OCI-LY1 (cell line): Measurements from ENCODE around the gene ZNF665.

ENCODE experiments used
- EZH2 ChIP-seq: fragments of 200-600 bp; sonication (generic), shearing (Covaris generic); IDR thresholded peaks from 2 replicates; pipeline ENCODE4 v1.8.0; 2017; ENCODE audit warnings: borderline replicate concordance, mixed run types, mild to moderate bottlenecking, antibody characterized with exemption, low read length, moderate library complexity, mixed read lengths
- TF ChIP-seq, protein P1 (sequence below): fragments of 200-600 bp; sonication (generic), shearing (Covaris generic); IDR thresholded peaks from 2 replicates; pipeline ENCODE4 v1.5.1; 2017; ENCODE audit warnings: mild to moderate bottlenecking, antibody characterized with exemption, low read length, moderate library complexity, mixed read lengths

DNA sequence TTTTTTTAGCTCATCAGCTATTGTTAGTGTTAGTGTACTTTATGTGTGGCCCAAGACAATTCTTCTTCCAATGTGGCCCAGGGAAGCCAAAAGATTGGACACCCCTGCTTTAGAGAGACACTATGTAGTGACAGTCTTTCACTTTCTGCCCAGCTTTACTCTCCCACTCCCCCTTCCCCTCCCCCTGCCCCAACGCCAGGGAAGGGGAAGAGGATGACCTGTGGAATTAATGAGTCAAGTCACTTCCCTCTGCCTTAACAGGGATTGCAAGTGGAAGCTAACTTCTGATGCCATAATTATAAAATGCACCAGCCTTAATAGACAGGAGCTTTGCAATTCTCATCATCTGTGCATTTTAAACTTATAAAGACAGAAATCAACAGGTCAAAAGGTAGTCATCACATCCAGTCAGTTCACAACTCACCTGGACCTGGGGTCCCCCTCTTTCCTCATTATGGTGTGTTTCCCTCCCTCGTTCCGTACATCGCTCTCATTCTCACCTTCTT lies 62.0 kb downstream of the ZNF665 start:
- TF ChIP-seq, protein P1, sequence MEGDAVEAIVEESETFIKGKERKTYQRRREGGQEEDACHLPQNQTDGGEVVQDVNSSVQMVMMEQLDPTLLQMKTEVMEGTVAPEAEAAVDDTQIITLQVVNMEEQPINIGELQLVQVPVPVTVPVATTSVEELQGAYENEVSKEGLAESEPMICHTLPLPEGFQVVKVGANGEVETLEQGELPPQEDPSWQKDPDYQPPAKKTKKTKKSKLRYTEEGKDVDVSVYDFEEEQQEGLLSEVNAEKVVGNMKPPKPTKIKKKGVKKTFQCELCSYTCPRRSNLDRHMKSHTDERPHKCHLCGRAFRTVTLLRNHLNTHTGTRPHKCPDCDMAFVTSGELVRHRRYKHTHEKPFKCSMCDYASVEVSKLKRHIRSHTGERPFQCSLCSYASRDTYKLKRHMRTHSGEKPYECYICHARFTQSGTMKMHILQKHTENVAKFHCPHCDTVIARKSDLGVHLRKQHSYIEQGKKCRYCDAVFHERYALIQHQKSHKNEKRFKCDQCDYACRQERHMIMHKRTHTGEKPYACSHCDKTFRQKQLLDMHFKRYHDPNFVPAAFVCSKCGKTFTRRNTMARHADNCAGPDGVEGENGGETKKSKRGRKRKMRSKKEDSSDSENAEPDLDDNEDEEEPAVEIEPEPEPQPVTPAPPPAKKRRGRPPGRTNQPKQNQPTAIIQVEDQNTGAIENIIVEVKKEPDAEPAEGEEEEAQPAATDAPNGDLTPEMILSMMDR: no peak
- no peak for TF ChIP-seq EZH2
